ENCODE measurements around the gene SH3D21.

The SH3D21 gene

GRCh38 chr1:36328713-36329112 lies 22.5 kb downstream of the SH3D21 start:
- no peak for DNase-seq (ENCODE audit: low read depth in 2 of 3, low spot score in 2 of 3)

DNA sequence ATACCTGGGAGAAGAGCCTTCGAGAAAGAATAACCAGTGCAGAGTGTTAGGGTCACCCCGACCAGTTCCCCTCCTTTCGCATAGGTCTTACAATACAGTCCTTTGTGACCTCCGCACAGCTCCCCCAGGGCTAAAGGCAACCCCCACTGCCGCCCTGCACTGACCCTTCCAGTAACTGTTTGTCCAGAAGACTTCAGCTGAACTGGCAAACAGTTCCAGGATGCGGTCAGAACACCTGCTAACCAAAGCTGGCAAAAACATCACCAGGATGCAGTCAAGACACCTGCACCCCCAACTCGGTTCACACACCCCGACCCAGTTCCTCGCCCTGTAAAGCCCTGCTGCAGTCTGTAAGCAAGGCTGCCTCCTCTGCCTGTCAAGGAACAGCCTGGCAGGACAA lies 23.6 kb downstream of the SH3D21 start:
- no peak for DNase-seq (ENCODE audit: low read depth in 2 of 3, low spot score in 2 of 3)

GRCh38 chr1:36330940-36331339 lies 24.8 kb downstream of the SH3D21 start:
- DNase-seq (ENCODE audit: low read depth in 2 of 3, low spot score in 2 of 3), result no peak

- DNase-seq (ENCODE audit: low read depth in 2 of 3, low spot score in 2 of 3), result no peak
These were observed 31.7 kb downstream of the SH3D21 start for GRCh38 chr1:36337830-36338229.

DNA sequence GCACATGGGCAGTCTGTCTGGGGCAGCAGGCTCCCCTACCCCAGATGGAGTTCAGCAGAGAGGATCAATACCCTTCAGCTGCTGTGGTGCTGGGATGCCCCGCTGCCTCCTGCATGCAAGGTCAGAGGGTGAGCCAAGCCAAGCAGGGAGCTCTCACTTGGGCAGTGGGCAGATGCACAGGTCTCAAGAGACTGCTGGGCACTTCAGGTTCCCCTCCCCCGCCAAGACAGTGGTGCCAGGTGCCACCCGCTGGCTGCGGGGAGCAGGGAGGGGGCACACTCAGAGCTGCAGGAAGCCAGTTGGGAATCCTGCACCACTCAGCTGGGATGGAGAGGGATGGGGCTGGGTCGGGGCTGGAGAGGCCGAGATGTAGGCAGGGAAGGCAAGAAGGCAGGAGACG lies 33.0 kb downstream of the SH3D21 start:
- DNase-seq (ENCODE audit: low read depth in 2 of 3, low spot score in 2 of 3), result no peak

DNA sequence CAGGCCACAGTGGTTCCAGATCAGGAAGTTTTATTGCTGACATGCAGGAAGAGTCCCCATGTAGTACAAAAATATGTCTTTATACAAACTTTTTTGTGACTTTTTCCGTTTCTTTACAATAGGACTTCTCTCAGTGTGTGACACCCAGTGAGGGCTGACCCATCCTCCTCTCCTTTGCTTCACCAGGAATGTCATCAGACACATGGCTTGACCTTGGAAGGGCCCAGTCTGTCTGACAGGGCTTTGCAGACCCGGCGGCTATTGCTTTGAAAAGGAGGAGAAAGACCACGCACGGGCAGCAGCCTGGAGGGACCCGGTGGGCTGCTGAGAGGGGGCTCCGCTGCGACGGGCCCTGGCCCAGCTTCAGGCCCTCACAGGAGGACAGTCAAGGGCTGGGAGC lies 33.4 kb downstream of the SH3D21 start:
- DNase-seq (ENCODE audit: low read depth in 2 of 3, low spot score in 2 of 3), result no peak

GRCh38 chr1:36341626-36342320 lies 35.6 kb downstream of the SH3D21 start:
- no peak for DNase-seq (ENCODE audit: low read depth in 2 of 3, low spot score in 2 of 3)

DNA sequence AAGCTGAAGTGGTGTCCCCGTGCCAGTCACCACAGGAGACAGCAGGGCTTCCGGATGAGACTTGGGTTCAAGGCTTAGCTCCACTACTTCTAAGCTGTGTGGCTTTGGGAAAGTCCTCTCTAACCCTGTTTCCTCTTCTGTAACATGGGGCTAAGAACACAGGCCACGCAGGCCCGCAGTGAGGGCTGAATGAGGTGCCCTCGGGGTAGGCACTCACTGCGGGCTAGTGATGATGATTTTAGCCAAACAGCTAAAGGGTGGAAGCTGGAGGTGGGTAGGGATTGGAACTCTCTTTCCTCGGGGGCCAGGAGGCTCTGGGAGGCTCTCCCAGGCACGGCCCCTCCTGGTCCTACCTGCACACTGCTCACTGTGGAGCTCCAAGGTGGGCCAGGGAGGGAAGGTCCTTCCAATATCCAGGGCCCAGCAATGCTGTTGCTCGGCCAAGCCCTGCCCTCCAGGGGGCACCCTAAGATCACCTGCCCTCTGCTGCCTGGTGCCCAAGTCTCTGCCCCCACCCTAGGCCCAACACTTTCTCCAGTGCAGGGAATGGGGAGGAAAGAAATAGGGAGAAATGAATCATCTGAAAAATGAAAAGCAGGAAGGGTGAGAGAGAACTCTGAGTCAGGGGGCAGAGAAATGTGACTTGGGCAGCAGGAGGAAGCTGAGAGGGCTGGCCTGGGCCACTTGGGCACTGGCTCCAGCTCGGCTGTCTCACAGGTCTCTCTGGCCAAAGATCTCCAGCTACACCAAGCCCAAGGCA lies 36.4 kb downstream of the SH3D21 start:
- DNase-seq (ENCODE audit: low read depth in 2 of 3, low spot score in 2 of 3), result no peak

DNA sequence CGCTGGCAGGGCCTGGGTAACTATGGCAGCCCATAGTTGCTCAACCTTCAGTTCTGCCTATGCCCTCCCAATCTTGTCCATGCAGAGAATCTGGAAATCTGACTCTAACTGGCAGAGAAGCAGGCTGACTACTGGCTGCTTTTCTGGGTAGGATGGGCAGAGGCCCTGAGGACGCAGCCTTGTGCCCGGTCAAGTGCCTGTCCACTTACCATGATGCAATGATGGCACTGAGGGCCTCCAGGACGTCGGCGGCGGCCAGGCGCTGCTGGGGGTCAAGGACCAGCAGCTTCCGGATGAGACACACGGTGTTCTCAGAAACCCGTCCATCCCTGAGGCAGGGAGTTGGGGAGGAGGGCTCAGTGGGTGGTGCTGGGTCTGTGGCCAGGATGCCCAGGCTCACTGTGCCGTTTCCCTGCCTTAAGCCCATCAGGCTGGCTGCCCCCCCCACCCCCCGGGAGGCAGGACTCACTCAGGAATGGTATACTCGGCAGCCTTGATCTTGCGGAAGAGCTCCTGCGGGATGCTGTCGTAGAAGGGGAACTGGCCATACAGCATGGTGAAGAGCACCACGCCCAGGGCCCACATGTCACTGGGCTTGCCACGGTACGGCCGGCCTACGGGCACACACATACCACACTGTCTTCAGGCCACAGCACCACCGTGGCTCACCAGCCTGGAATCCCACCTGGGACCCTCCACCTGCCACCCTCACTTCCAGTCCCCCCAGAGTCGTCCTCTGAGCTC lies 37.7 kb downstream of the SH3D21 start:
- no peak for DNase-seq (ENCODE audit: low read depth in 2 of 3, low spot score in 2 of 3)

GRCh38 chr1:36344395-36344680 lies 38.2 kb downstream of the SH3D21 start:
- no peak for DNase-seq (ENCODE audit: low read depth in 2 of 3, low spot score in 2 of 3)

- no peak for DNase-seq (ENCODE audit: low read depth in 2 of 3, low spot score in 2 of 3)
These were observed 39.2 kb downstream of the SH3D21 start for GRCh38 chr1:36345353-36345752.

GRCh38 chr1:36346741-36347370 lies 40.7 kb downstream of the SH3D21 start:
- no peak for DNase-seq (ENCODE audit: low read depth in 2 of 3, low spot score in 2 of 3)

GRCh38 chr1:36349241-36349671 lies 43.1 kb downstream of the SH3D21 start:
- no peak for DNase-seq (ENCODE audit: low read depth in 2 of 3, low spot score in 2 of 3)

- no peak for DNase-seq (ENCODE audit: low read depth in 2 of 3, low spot score in 2 of 3)
These were observed 43.7 kb downstream of the SH3D21 start for GRCh38 chr1:36349839-36350238.

DNA sequence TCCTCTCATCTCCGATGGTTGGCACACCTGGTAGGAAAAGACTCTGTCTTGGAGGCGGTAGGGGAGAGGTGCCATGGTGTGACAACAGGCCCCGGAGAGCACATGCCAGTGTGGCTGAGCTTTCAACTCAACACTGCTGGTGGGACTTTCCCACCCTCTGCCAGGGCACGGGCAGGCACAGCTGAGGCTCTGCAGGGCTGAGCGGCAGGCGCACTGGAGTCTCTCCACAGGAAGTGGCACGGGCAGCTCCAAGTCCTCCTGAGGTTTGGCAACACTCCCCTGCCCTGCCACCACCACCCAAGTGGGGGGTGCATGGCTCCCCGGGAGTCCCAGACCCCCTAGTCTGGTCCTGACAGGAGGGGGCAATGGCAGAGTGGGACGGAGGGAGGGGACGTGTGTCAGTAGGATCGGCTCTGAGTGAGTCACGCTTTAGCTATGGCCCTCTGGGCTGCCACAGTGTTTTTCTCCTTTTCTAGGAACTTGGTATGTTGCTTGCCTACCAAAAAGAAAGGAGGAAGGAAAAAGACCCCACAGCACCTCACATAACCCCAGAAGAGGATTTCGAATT lies 44.6 kb downstream of the SH3D21 start:
- DNase-seq (ENCODE audit: low read depth in 2 of 3, low spot score in 2 of 3), result no peak

DNA sequence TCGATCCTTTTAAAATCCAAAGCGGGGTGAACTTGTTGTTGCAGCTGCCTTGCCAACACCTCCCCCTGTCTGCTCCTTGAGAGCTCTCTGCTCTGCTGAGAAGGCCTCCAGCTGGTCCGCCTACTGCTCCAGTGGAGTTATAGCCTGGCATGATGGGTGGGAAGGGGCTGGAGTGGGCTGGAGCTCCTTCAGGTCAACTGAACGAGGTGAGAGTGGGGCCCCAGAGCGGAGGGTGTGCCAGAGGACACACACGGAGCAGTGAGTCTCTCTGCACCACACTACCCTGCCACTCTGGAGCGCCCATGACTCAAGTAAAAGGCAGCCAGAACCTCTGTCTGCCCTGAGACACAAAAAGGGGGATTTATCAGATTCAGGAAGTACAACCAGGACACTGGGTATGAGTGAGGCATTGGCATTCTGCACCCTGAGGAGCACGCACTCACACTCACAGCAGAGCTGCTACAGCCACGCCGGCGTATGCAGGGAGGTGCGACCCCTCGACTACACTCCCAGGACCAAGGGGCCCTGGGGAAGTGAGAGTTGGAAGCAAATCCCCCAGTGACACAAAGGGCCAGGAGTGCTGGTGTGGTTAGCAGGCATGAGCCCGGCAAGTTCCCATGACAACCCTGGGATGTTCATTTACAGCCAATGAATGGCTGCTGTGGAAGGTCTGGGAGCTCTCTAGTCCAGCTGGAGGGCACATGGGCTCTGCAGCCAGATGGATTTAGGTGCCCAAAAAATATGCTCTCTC lies 45.2 kb downstream of the SH3D21 start:
- no peak for DNase-seq (ENCODE audit: low read depth in 2 of 3, low spot score in 2 of 3)

- DNase-seq (ENCODE audit: low read depth in 2 of 3, low spot score in 2 of 3), result no peak
These were observed 46.1 kb downstream of the SH3D21 start for GRCh38 chr1:36352125-36352909.

DNA sequence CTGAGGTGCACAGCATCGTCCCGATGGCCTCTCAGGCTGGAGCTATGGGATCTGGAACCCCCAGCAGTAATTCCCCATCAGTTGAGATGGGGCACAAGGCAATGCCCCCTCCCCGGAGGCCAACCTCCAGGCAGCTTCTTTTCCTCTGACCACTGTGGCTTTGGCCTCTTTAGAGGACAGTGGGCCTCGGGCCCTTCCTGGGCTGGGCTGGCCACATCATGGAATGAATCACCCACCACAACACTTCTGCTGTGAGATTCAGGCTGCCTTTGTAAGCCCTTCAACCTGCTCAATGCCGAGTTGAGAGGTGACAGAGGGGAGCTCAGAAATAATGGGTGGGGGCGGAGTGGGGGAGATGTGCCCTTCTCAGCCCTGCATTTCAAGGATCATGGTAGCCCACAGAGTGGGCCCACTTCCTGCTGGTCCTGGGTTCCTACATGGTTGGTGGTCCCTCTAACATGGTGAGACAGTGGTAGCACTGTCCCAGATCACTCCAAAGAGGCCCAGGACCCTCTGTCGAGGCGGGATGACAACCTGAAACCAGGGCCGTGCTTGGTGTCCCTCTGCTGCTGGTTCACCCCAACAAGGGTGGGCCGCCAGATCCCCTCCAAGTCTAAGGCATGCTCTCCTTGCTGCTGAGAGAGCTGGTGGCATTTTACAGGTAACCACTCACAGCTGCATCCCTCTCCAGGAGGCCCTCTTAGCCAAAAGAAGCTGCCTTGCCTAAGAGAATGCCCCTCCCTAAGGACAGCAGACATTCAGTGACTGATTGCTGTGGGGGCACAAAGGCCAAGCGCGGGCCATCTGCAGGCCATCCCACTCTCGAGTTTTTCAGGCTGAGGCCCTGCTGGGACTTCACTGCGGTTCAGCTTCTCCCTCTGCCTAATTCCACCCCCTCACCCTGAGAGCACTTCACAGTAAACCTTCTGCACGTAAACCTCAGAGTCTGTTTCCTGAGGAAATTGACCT lies 47.0 kb downstream of the SH3D21 start:
- no peak for DNase-seq (ENCODE audit: low read depth in 2 of 3, low spot score in 2 of 3)

- DNase-seq (ENCODE audit: low read depth in 2 of 3, low spot score in 2 of 3), result no peak
These were observed 48.3 kb downstream of the SH3D21 start for GRCh38 chr1:36354486-36354885.
